HepG2 (cell line): ENCODE data around the gene ZNF155. TPM values are rescaled to one million over a fixed set of nuclear protein-coding genes. Genes with fewer than 3 reads are reported as not detected.
A peak's percentile ranks its signal among the peaks of the same experiment; 100 is the strongest.

Experiments
- CEBPB ChIP-seq: IDR thresholded peaks from 2 replicates; pipeline ENCODE4 v1.6.1; 2011; ENCODE audit warnings: low read depth, low read length, improper control_type of control experiment, borderline replicate concordance
- HDAC1 ChIP-seq: sonication (generic); formaldehyde crosslinking; IDR thresholded peaks from 2 replicates; pipeline ENCODE4 v1.5.1; 2020; ENCODE audit warnings: mild to moderate bottlenecking, missing genetic modification reagents
- HNRNPK ChIP-seq: fragments of 200-400 bp; formaldehyde crosslinking; IDR thresholded peaks from 2 replicates; pipeline ENCODE4 v1.6.1; 2018; ENCODE audit warnings: low read length, low read depth, moderate library complexity, mild to moderate bottlenecking; ENCODE audit not compliant: poor library complexity, severe bottlenecking
- KMT2B ChIP-seq: IDR thresholded peaks from 2 replicates; pipeline ENCODE4 v1.6.1; 2016; ENCODE audit warnings: missing genetic modification reagents, missing compliant biosample characterization
- PATZ1 ChIP-seq: sonication (generic); formaldehyde crosslinking; IDR thresholded peaks from 2 replicates; pipeline ENCODE4 v1.4.0; 2020; ENCODE audit warnings: missing genetic modification reagents
- RFX5 ChIP-seq: IDR thresholded peaks from 2 replicates; pipeline ENCODE4 v1.6.1; 2011; ENCODE audit warnings: low read depth, low read length, improper control_type of control experiment
- SMARCC2 ChIP-seq: fragments of 450-650 bp; IDR thresholded peaks from 2 replicates; pipeline ENCODE4 v1.6.1; 2017; ENCODE audit warnings: antibody characterized with exemption, mild to moderate bottlenecking
- SRSF9 ChIP-seq: fragments of 200-400 bp; formaldehyde crosslinking; IDR thresholded peaks from 2 replicates; pipeline ENCODE4 v1.6.1; 2018; ENCODE audit warnings: borderline replicate concordance, mild to moderate bottlenecking, low read depth, low read length; ENCODE audit not compliant: insufficient read depth, poor library complexity, severe bottlenecking
- ZFP1 ChIP-seq: IDR thresholded peaks from 2 replicates; pipeline ENCODE4 v1.6.1; 2016
- ZNF432 ChIP-seq: sonication (generic); formaldehyde crosslinking; IDR thresholded peaks from 2 replicates; pipeline ENCODE4 v1.5.0; 2020; ENCODE audit warnings: missing genetic modification reagents, mild to moderate bottlenecking, borderline replicate concordance
- ZNF501 ChIP-seq: sonication (generic); formaldehyde crosslinking; IDR thresholded peaks from 2 replicates; pipeline ENCODE4 v1.5.1; 2020; ENCODE audit warnings: mild to moderate bottlenecking, moderate library complexity, missing genetic modification reagents
- ZNF773 ChIP-seq: sonication (generic); formaldehyde crosslinking; IDR thresholded peaks from 2 replicates; pipeline ENCODE4 v1.4.0; 2020; ENCODE audit warnings: missing genetic modification reagents, borderline replicate concordance
- ZSCAN29 ChIP-seq: sonication (generic); formaldehyde crosslinking; conservative IDR thresholded peaks from 2 replicates; pipeline ENCODE4 v1.4.0; 2020; ENCODE audit warnings: mild to moderate bottlenecking, missing genetic modification reagents
- polyA plus RNA-seq, 8 experiments: library from polyadenylated mRNA; depleted of rRNA in 3 of 8; stranded (reverse) in 7 of 8; unstranded in 1 of 8; fragments of >200 nt; fragmentation: Illumina TruSeq in 4 of 8; extraction: Trizol in 4 of 8; gene quantifications; 2 replicates each; pipeline versions ENCODE4 v1.2.1 to v1.2.3, GENCODE V29; 2011 to 2016; ENCODE audit warnings: low read depth in 4 of 8, missing spikeins in 1 of 8, mixed read lengths in 1 of 8; ENCODE audit not compliant: insufficient read depth in 1 of 8
- total RNA-seq, 5 experiments: library from RNA; depleted of rRNA; stranded (reverse); fragments of >200 nt; fragmentation: Illumina TruSeq; extraction: Trizol; gene quantifications; 2 replicates each; pipeline ENCODE4 v1.2.3, GENCODE V29; 2016; ENCODE audit warnings: low read depth in 1 of 5
- TF ChIP-seq, protein P1 (sequence below): sonication (generic); formaldehyde crosslinking; IDR thresholded peaks from 2 replicates; pipeline ENCODE4 v1.9.0; 2021; ENCODE audit warnings: missing genetic modification reagents, borderline replicate concordance
- TF ChIP-seq, protein P2 (sequence below): sonication (generic); formaldehyde crosslinking; IDR thresholded peaks from 2 replicates; pipeline ENCODE4 v1.4.0; 2020; ENCODE audit warnings: mild to moderate bottlenecking, missing genetic modification reagents, borderline replicate concordance
- TF ChIP-seq, protein P3 (sequence below): sonication (generic); formaldehyde crosslinking; IDR thresholded peaks from 2 replicates; pipeline ENCODE4 v1.5.1; 2020; ENCODE audit warnings: missing genetic modification reagents, mild to moderate bottlenecking, borderline replicate concordance
- TF ChIP-seq, protein P4 (sequence below): sonication (generic); formaldehyde crosslinking; IDR thresholded peaks from 2 replicates; pipeline ENCODE4 v1.4.0; 2020; ENCODE audit warnings: missing genetic modification reagents, mild to moderate bottlenecking, borderline replicate concordance

Gene ZNF155
- total and polyA plus RNA-seq, 2 of the 13 experiments (the other 11 are each of a cell fraction or from before 2014, with no cell fraction given) = 2.5 to 3.6 TPM

DNA sequence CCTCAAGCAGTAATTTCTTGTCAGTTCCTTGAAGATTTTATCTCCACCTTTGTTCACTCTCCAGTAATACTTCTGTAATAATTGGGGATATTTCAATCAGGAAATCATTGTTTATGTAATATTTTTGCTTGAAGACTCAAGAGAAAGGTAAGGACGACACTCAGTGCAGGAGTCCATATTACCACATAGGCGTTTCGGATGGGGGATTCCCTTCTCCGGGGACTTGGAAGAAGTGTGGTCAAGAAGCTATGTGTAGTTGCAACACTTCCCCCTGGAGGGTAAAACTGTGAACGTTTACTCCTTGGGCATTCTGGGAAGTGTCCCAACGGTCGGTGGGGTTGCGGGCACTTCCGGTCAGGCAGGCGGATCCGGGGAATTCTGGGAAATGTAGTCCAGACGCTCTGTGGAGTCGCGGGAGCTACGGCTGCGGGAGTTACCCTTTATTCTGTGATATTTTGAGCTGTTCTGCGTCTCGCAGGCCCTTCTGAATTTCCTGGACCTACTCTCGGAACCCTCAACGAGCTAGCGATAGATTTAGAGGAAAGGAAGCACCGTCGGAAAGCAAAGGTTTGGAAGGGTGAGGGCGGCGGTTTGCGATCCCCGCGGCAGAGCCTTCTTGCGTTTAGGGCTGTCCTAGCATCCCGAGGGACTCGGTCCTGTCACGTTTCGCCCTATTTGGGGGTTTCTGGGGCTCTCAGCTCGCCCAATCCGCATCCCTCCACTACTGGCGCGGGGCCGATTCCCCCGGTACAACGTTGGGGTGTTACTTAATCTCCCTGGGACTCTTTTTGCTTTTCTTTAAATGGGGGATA is 32.9 kb upstream of the ZNF155 start, which contains the start of gene ZNF221 (continued):
- TF ChIP-seq, protein P1, sequence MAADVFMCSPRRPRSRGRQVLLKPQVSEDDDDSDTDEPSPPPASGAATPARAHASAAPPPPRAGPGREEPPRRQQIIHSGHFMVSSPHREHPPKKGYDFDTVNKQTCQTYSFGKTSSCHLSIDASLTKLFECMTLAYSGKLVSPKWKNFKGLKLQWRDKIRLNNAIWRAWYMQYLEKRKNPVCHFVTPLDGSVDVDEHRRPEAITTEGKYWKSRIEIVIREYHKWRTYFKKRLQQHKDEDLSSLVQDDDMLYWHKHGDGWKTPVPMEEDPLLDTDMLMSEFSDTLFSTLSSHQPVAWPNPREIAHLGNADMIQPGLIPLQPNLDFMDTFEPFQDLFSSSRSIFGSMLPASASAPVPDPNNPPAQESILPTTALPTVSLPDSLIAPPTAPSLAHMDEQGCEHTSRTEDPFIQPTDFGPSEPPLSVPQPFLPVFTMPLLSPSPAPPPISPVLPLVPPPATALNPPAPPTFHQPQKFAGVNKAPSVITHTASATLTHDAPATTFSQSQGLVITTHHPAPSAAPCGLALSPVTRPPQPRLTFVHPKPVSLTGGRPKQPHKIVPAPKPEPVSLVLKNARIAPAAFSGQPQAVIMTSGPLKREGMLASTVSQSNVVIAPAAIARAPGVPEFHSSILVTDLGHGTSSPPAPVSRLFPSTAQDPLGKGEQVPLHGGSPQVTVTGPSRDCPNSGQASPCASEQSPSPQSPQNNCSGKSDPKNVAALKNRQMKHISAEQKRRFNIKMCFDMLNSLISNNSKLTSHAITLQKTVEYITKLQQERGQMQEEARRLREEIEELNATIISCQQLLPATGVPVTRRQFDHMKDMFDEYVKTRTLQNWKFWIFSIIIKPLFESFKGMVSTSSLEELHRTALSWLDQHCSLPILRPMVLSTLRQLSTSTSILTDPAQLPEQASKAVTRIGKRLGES (CRISPR knock-in tag) = no peak
- TF ChIP-seq, protein P2, sequence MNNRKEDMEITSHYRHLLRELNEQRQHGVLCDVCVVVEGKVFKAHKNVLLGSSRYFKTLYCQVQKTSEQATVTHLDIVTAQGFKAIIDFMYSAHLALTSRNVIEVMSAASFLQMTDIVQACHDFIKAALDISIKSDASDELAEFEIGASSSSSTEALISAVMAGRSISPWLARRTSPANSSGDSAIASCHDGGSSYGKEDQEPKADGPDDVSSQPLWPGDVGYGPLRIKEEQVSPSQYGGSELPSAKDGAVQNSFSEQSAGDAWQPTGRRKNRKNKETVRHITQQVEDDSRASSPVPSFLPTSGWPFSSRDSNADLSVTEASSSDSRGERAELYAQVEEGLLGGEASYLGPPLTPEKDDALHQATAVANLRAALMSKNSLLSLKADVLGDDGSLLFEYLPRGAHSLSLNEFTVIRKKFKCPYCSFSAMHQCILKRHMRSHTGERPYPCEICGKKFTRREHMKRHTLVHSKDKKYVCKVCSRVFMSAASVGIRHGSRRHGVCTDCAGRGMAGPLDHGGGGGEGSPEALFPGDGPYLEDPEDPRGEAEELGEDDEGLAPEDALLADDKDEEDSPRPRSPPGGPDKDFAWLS (CRISPR knock-in tag) = no peak
- TF ChIP-seq SRSF9 = no peak
- peak; percentile 81; the same call in 1 of the 2 replicates for TF ChIP-seq KMT2B (CRISPR knock-in tag)
- peak; percentile 47 for TF ChIP-seq HDAC1 (CRISPR knock-in tag)
- peak; percentile 84 for TF ChIP-seq CEBPB
- TF ChIP-seq, protein P3, sequence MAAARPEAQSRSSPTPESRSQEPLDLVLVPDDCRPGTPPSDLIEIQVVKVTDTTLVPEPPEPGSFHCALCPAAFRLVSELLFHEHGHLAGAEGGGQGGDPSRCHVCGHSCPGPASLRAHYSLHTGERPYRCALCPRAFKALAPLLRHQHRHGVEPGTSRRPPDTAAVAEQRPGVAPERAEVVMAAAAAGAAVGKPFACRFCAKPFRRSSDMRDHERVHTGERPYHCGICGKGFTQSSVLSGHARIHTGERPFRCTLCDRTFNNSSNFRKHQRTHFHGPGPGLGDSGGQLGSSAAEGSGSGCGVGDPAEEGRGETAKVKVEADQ (CRISPR knock-in tag) = no peak
- TF ChIP-seq ZNF773 (CRISPR knock-in tag) = no peak
- TF ChIP-seq ZNF501 (CRISPR knock-in tag) = peak; percentile 91
- no peak for TF ChIP-seq HNRNPK
- TF ChIP-seq RFX5 = no peak
- TF ChIP-seq ZSCAN29 (CRISPR knock-in tag) = no peak
- TF ChIP-seq ZFP1 = no peak
- TF ChIP-seq, protein P4, sequence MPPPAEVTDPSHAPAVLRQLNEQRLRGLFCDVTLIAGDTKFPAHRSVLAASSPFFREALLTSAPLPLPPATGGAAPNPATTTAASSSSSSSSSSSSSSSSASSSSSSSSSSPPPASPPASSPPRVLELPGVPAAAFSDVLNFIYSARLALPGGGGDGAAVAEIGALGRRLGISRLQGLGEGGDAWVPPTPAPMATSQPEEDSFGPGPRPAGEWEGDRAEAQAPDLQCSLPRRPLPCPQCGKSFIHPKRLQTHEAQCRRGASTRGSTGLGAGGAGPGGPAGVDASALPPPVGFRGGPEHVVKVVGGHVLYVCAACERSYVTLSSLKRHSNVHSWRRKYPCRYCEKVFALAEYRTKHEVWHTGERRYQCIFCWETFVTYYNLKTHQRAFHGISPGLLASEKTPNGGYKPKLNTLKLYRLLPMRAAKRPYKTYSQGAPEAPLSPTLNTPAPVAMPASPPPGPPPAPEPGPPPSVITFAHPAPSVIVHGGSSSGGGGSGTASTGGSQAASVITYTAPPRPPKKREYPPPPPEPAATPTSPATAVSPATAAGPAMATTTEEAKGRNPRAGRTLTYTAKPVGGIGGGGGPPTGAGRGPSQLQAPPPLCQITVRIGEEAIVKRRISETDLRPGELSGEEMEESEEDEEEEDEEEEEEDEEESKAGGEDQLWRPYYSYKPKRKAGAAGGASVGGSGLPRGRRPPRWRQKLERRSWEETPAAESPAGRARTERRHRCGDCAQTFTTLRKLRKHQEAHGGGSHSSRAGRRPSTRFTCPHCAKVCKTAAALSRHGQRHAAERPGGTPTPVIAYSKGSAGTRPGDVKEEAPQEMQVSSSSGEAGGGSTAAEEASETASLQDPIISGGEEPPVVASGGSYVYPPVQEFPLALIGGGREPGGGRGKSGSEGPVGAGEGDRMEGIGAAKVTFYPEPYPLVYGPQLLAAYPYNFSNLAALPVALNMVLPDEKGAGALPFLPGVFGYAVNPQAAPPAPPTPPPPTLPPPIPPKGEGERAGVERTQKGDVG = no peak
- TF ChIP-seq SMARCC2 = no peak
- peak; percentile 46; the same call in 1 of the 2 replicates for TF ChIP-seq PATZ1 (CRISPR knock-in tag)
- TF ChIP-seq ZNF432 (CRISPR knock-in tag) = no peak
